ENCODE results near the gene HIBCH. TPM values are rescaled to one million over a fixed set of nuclear protein-coding genes. Genes with fewer than 3 reads are reported as not detected.

Gene HIBCH
- total RNA-seq, 1 experiment from 2014 or later: 24.7 TPM

DNA sequence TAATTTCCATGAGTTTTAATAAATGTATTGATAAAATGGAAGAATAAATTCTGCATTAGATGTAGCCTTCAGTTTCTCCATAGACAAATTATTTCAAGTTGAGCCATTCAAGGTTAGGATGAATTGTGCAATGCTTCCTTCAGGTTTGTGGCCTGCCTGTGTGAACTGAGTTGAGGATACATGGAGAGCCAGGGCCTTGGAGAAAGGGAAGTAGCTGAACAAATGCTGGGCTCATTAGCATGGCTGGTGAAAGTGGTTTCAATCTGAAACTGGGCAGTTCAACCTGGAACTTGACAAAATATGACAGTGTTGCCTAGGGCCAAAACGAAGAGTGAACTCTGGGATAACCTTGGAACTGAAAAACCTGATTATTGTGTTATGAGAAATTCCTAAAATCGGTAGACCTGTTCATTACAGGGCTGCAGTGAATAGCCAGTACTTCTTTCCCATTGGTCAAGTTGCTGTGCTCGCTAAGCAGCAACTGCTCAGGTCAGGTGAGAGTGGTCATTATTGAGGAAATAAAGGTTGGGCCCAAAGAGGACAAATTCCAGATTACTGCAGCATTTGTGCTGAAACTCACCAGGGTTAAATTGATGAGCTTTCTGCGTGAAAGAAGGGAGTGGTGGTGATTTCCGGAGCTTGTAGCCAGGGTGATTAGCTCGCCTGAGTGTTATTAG lies 36.5 kb upstream of the HIBCH start (continued):
- TF ChIP-seq, protein P1, sequence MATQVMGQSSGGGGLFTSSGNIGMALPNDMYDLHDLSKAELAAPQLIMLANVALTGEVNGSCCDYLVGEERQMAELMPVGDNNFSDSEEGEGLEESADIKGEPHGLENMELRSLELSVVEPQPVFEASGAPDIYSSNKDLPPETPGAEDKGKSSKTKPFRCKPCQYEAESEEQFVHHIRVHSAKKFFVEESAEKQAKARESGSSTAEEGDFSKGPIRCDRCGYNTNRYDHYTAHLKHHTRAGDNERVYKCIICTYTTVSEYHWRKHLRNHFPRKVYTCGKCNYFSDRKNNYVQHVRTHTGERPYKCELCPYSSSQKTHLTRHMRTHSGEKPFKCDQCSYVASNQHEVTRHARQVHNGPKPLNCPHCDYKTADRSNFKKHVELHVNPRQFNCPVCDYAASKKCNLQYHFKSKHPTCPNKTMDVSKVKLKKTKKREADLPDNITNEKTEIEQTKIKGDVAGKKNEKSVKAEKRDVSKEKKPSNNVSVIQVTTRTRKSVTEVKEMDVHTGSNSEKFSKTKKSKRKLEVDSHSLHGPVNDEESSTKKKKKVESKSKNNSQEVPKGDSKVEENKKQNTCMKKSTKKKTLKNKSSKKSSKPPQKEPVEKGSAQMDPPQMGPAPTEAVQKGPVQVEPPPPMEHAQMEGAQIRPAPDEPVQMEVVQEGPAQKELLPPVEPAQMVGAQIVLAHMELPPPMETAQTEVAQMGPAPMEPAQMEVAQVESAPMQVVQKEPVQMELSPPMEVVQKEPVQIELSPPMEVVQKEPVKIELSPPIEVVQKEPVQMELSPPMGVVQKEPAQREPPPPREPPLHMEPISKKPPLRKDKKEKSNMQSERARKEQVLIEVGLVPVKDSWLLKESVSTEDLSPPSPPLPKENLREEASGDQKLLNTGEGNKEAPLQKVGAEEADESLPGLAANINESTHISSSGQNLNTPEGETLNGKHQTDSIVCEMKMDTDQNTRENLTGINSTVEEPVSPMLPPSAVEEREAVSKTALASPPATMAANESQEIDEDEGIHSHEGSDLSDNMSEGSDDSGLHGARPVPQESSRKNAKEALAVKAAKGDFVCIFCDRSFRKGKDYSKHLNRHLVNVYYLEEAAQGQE (IDR thresholded peaks at IDR 0.05; ENCODE audit: low read depth): no peak
- TF ChIP-seq JUND (IDR thresholded peaks at IDR 0.05) (no peak), ZNF274 (IDR thresholded peaks at IDR 0.05; ENCODE audit: low read depth, low read length) (no peak), FOSL1 (IDR thresholded peaks at IDR 0.05; ENCODE audit: low read depth) (no peak), RAD21 (IDR thresholded peaks at IDR 0.05; ENCODE audit: low read depth) (no peak), POLR2AphosphoS5 (IDR thresholded peaks at IDR 0.05; ENCODE audit: low read depth, low read length) (no peak), SP1 (IDR thresholded peaks at IDR 0.05; ENCODE audit: low read depth) (no peak)

DNA sequence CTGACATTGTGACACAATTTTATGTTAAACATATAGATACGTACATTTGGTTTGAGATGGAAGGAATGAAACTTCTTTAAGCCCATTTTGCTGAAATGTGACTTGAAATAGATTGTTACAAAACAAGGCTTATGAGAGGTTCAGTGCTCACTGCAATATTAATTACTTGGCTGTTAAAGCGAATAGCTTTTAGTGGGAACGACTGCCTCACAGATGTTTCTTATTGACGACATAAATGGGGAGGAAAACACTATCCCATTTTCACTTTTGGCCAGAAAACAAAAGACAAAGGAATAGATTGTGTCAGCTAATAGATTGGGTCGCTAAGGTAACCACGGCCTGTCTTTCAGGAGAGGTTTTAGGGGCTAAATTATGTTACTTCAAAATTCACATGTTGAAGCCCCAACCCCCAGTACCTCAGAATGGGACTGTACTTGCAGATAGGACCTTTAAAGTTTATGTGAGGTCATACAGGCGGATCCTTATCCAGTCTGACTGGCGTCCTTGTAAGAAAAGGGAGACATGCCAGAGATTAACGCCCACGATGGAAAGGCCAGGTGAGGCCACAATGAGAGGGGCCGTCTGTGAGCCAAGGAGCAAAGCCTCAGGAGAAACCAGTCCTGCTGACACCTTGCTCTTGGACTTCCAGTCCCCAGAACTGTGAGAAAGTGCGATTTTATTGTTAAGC lies 34.5 kb upstream of the HIBCH start:
- CTCF ChIA-PET: interaction anchor here (1.0 kb wide), 1 partner anchor 9 kb away, joined by 4 read pairs; no protein-coding TSS in a partner anchor
- no peak for DNase-seq (ENCODE audit: low read depth, low spot score)
- Histone ChIP-seq H3K36me3 (ENCODE audit: control insufficient read depth in 1 of 2, insufficient read depth in 2 of 2, low read length in 2 of 2) (no peaks in the 10 kb centered on the region), H3K9me3 (ENCODE audit: control insufficient read depth in 1 of 2, insufficient read depth in 1 of 2, low read depth in 1 of 2, low read length in 2 of 2) (no peaks in the 10 kb centered on the region), H3K4me1 (ENCODE audit: control insufficient read depth in 1 of 2, insufficient read depth in 2 of 2, low read length in 2 of 2) (peaks cover 0 to 10% of the 10 kb centered on the region in 2 experiments; a peak in 1 of 4 replicates), H3K27me3 (ENCODE audit: insufficient read depth, low read length) (no peaks in the 10 kb centered on the region), H2AFZ (ENCODE audit: low read depth, low read length, poor library complexity, severe bottlenecking) (no peak overlapping the region), H4K20me1 (ENCODE audit: insufficient read depth) (peaks cover 4% of the 10 kb centered on the region; the same call in 1 of the 2 replicates), H3K27ac (ENCODE audit: low read depth, low read length) (no peak overlapping the region), H3K4me2 (ENCODE audit: low read length) (no peak overlapping the region), H3K79me2 (ENCODE audit: insufficient read depth, low read length) (no peaks in the 10 kb centered on the region; the same call in 1 of the 2 replicates), H3K4me3 (replicated peaks in 1 of 2; ENCODE audit: low read depth in 1 of 2, low read length in 2 of 2) (no peak overlapping the region), H3K9me2 (ENCODE audit: insufficient read depth) (no peaks in the 10 kb centered on the region), H3K9ac (ENCODE audit: low read length) (no peak overlapping the region)
- POLR2A ChIA-PET: no interaction called here
- no TSS peak for BruUV-seq (replicated peaks)
- intact Hi-C loops (cut with micrococcal nuclease): no loop called here
- RAD21 ChIA-PET (ENCODE audit: low non-redundant PET in 1 of 2, low total read pairs in 2 of 2, uncharacterized antibody in 2 of 2, unreplicated experiment in 2 of 2): no interaction called here
- no peak for ATAC-seq
- TF ChIP-seq RAD21 (IDR thresholded peaks at IDR 0.05; ENCODE audit: low read depth) (no peak), EGR1 (IDR thresholded peaks at IDR 0.05; ENCODE audit: low read depth) (no peak), SIN3A (IDR thresholded peaks at IDR 0.05; ENCODE audit: low read depth) (no peak), ELF1 (IDR thresholded peaks at IDR 0.05; ENCODE audit: borderline replicate concordance, low read depth) (no peak), YY1 (IDR thresholded peaks at IDR 0.05; ENCODE audit: extremely low read depth, insufficient replicate concordance, low read depth, low read length) (no peak), SRF (IDR thresholded peaks at IDR 0.05; ENCODE audit: low read depth) (no peak), CEBPB (IDR thresholded peaks at IDR 0.05; ENCODE audit: low read depth) (no peak), POLR2A (IDR thresholded peaks at IDR 0.05; ENCODE audit: borderline replicate concordance, extremely low read depth, insufficient read depth, insufficient read length) (no peak)
- TF ChIP-seq, protein P2, sequence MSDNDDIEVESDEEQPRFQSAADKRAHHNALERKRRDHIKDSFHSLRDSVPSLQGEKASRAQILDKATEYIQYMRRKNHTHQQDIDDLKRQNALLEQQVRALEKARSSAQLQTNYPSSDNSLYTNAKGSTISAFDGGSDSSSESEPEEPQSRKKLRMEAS (IDR thresholded peaks at IDR 0.05): no peak
- TF ChIP-seq, protein P1 (IDR thresholded peaks at IDR 0.05; ENCODE audit: low read depth): no peak

Data from HCT116 (cell line).